Keratinocyte (primary cell): ENCODE results near the gene ACADVL. TPM values are rescaled to one million over a fixed set of nuclear protein-coding genes. Genes with fewer than 3 reads are reported as not detected.

Experiments
- DNase-seq: peaks from one replicate; pipeline ENCODE4 v3.0.0-alpha.2; 2011; ENCODE audit warnings: low read depth, missing footprints, low spot score
- FAIRE-seq: peaks from 2 replicates; lab custom pipeline; 2011; peaks lifted over from hg19 to GRCh38; lab: Jason Lieb, UNC
- H2AFZ ChIP-seq: 2 replicates; pipeline ENCODE4 v1.6.0; 2012; ENCODE audit warnings: low read length, control low read depth, inconsistent platforms; ENCODE audit not compliant: control insufficient read depth
- H3K27ac ChIP-seq: 2 replicates; pipeline ENCODE4 v1.5.1; 2011; ENCODE audit warnings: low read length; ENCODE audit not compliant: control insufficient read depth, insufficient read depth
- H3K27me3 ChIP-seq: 3 replicates; pipeline ENCODE4 v1.6.0; 2011; ENCODE audit warnings: low read length; ENCODE audit not compliant: control insufficient read depth, insufficient read depth; ENCODE audit errors: extremely low read depth
- H3K36me3 ChIP-seq, 2 experiments: 2 replicates in 1 of 2; 3 replicates in 1 of 2; pipeline ENCODE4 v1.5.1; 2011; ENCODE audit warnings: low read length in 2 of 2, mild to moderate bottlenecking in 1 of 2; ENCODE audit not compliant: control insufficient read depth in 2 of 2, insufficient read depth in 2 of 2; ENCODE audit errors: extremely low read depth in 1 of 2
- H3K4me1 ChIP-seq: 3 replicates; pipeline ENCODE4 v1.5.1; 2011; ENCODE audit warnings: low read length; ENCODE audit not compliant: control insufficient read depth, insufficient read depth; ENCODE audit errors: extremely low read depth
- H3K4me2 ChIP-seq: 3 replicates; pipeline ENCODE4 v1.6.0; 2011; ENCODE audit warnings: low read depth, low read length; ENCODE audit not compliant: control insufficient read depth, insufficient read depth; ENCODE audit errors: extremely low read depth
- H3K4me3 ChIP-seq, 3 experiments: fragments of 200-600 bp in 1 of 3; sonication (generic) in 1 of 3; 2 replicates in 2 of 3; 3 replicates in 1 of 3; pipeline ENCODE4 v1.5.1; 2011 to 2016; ENCODE audit warnings: low read length in 3 of 3, mild to moderate bottlenecking in 3 of 3, control low read depth in 2 of 3, inconsistent platforms in 1 of 3, low read depth in 1 of 3, mixed read lengths in 1 of 3, mixed run types in 1 of 3, moderate library complexity in 1 of 3; ENCODE audit not compliant: control insufficient read depth in 2 of 3, insufficient read depth in 2 of 3; ENCODE audit errors: extremely low read depth in 1 of 3
- H3K79me2 ChIP-seq: 2 replicates; pipeline ENCODE4 v1.6.0; 2012; ENCODE audit warnings: low read length; ENCODE audit not compliant: control insufficient read depth, insufficient read depth
- H3K9ac ChIP-seq: 3 replicates; pipeline ENCODE4 v1.6.0; 2011; ENCODE audit warnings: low read length; ENCODE audit not compliant: control insufficient read depth, insufficient read depth; ENCODE audit errors: extremely low read depth
- H3K9me1 ChIP-seq: 3 replicates; pipeline ENCODE4 v1.6.0; 2011; ENCODE audit warnings: low read length; ENCODE audit not compliant: control insufficient read depth, insufficient read depth; ENCODE audit errors: extremely low read depth
- H3K9me3 ChIP-seq: 2 replicates; pipeline ENCODE4 v1.5.1; 2012; ENCODE audit warnings: low read depth, low read length; ENCODE audit not compliant: control insufficient read depth
- H4K20me1 ChIP-seq: 3 replicates; pipeline ENCODE4 v1.6.0; 2011; ENCODE audit warnings: low read length; ENCODE audit not compliant: control insufficient read depth, insufficient read depth; ENCODE audit errors: extremely low read depth
- EZH2 ChIP-seq: IDR thresholded peaks from one replicate; pipeline ENCODE4 v1.6.1; 2012; ENCODE audit warnings: inconsistent platforms, mild to moderate bottlenecking, low read length, moderate library complexity
- dilution Hi-C: fragments of 300-500 bp; cut with MboI; formaldehyde crosslinking; loops from one replicate; pipeline ENCODE4 v1.7.0; 2020; ENCODE audit warnings: low sequenced_read_pairs; ENCODE audit not compliant: extremely low pct_ligation_motif_present
- polyA plus RNA-seq, 5 experiments: library from polyadenylated mRNA; depleted of rRNA in 3 of 5; stranded (reverse) in 3 of 5; stranded (forward) in 1 of 5; unstranded in 1 of 5; fragments of >200 nt; gene quantifications; 1 replicate in 1 of 5; 2 replicates in 3 of 5; 3 replicates in 1 of 5; pipeline versions ENCODE4 v1.2.1 to v1.2.3, GENCODE V29; 2011 to 2012; ENCODE audit warnings: missing spikeins in 2 of 5, low read depth in 1 of 5, low replicate concordance in 1 of 5
- TF ChIP-seq, protein P1 (sequence below), 3 experiments: IDR thresholded peaks in 1 of 3; conservative IDR thresholded peaks in 1 of 3; optimal IDR thresholded peaks in 1 of 3; 2 replicates in 2 of 3; 3 replicates in 1 of 3; pipeline versions ENCODE3 to v1.5.1; 2011; ENCODE audit warnings: low read length in 3 of 3, mild to moderate bottlenecking in 3 of 3, moderate library complexity in 2 of 3, control low read depth in 1 of 3, inconsistent platforms in 1 of 3; ENCODE audit not compliant: insufficient read depth in 2 of 3; ENCODE audit errors: extremely low read depth in 1 of 3

Gene ACADVL
- polyA plus RNA-seq, 1 donor (not counting 4 experiments of a cell fraction or from before 2014, with no cell fraction given): 301 TPM

DNA sequence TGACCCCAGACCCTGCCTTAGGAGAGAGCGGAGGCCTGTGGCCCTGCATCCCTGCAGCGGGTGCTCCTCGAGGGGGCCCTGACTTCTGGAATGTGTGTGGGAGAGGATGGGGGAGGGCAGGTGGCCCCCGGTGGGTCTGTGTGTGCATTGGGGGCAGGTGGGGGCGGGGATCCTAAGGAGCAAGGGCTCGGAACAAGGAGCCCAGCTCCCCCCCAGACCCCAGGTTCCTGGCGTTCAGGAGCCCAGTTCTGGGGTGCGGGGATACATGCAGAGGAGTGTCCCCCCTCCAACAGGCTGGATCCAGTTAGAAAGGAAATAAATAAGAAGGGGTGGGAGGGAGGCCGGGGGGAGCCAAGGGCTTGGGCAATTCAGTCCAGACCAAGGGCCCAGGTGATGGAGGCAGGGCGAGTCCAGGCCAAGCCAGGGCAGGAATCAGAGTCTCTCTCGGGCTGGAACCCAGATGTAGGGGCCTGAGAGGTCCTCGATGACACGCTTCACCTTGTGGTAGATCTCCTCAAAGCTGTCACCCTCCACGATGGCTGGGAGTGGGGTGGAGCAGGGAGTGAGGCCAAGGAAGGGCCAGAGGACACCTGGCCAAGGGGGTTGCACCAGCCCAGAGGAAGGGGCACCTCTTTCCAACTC, 29.3 kb upstream of the ACADVL start:
- Histone ChIP-seq H3K9me3 (no peaks in the 10 kb centered on the region), H3K9ac (no peak overlapping the region), H3K9me1 (no peaks in the 10 kb centered on the region), H3K4me3 (no peak overlapping the region), H3K4me2 (no peak overlapping the region), H3K36me3 (no peaks in the 10 kb centered on the region), H3K27ac (no peak overlapping the region), H3K4me1 (no peaks in the 10 kb centered on the region), H3K27me3 (no peaks in the 10 kb centered on the region), H3K79me2 (no peaks in the 10 kb centered on the region), H2AFZ (no peak overlapping the region), H4K20me1 (no peaks in the 10 kb centered on the region)
- TF ChIP-seq EZH2: no peak
- TF ChIP-seq, protein P1, sequence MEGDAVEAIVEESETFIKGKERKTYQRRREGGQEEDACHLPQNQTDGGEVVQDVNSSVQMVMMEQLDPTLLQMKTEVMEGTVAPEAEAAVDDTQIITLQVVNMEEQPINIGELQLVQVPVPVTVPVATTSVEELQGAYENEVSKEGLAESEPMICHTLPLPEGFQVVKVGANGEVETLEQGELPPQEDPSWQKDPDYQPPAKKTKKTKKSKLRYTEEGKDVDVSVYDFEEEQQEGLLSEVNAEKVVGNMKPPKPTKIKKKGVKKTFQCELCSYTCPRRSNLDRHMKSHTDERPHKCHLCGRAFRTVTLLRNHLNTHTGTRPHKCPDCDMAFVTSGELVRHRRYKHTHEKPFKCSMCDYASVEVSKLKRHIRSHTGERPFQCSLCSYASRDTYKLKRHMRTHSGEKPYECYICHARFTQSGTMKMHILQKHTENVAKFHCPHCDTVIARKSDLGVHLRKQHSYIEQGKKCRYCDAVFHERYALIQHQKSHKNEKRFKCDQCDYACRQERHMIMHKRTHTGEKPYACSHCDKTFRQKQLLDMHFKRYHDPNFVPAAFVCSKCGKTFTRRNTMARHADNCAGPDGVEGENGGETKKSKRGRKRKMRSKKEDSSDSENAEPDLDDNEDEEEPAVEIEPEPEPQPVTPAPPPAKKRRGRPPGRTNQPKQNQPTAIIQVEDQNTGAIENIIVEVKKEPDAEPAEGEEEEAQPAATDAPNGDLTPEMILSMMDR (optimal IDR thresholded peaks at IDR 0.05 in 1 of 3, IDR thresholded peaks at IDR 0.05 in 1 of 3, conservative IDR thresholded peaks at IDR 0.05 in 1 of 3; ENCODE audit: extremely low read depth in 1 of 3, insufficient read depth in 2 of 3, low read length in 3 of 3): no peak
- dilution Hi-C loops: no loop called here
- FAIRE-seq (no peak), DNase-seq (no peak)

DNA sequence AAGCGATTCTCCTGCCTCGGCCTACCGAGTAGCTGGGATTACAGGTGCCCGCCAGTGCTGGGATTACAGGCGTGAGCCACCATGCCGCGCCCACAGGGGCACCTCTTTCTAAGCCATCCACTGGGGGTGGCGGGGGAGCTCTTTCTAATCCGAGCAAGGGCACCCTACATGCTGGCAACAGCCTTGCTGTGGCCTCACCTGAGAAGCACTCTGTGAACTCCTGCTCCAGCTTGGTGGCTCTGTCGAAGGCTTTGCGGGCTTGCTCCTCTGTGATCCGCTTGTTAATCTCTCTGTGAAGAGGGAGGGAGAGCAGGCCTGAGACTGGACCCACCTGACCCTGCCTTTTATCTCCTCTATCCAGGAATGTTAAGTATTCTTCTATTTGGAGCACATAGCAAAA, 28.7 kb upstream of the ACADVL start:
- dilution Hi-C loops: no loop called here
- Histone ChIP-seq H4K20me1 (no peaks in the 10 kb centered on the region), H3K4me1 (no peaks in the 10 kb centered on the region), H3K79me2 (no peaks in the 10 kb centered on the region), H3K4me2 (no peak overlapping the region), H3K9me3 (no peaks in the 10 kb centered on the region), H3K9me1 (no peaks in the 10 kb centered on the region), H3K36me3 (peaks cover 0 to 2% of the 10 kb centered on the region in 2 experiments), H3K27ac (no peak overlapping the region), H2AFZ (no peak overlapping the region), H3K4me3 (no peak overlapping the region), H3K9ac (no peak overlapping the region), H3K27me3 (no peaks in the 10 kb centered on the region)
- DNase-seq: no peak
- FAIRE-seq: no peak
- TF ChIP-seq EZH2: no peak
- TF ChIP-seq, protein P1 (optimal IDR thresholded peaks at IDR 0.05 in 1 of 3, IDR thresholded peaks at IDR 0.05 in 1 of 3, conservative IDR thresholded peaks at IDR 0.05 in 1 of 3; ENCODE audit: extremely low read depth in 1 of 3, insufficient read depth in 2 of 3, low read length in 3 of 3): no peak
